K562 (cell line): ENCODE results near the gene SH2D3A. TPM values are rescaled to one million over a fixed set of nuclear protein-coding genes. Genes with fewer than 3 reads are reported as not detected.

ENCODE experiments used
- C11orf30 ChIP-seq: fragments of 450-650 bp; IDR thresholded peaks from 2 replicates; pipeline ENCODE4 v1.6.1; 2016; ENCODE audit warnings: low read depth, mild to moderate bottlenecking
- ETV1 ChIP-seq: fragments of 450-650 bp; conservative IDR thresholded peaks from 2 replicates; pipeline ENCODE4 v1.6.1; 2016; ENCODE audit warnings: missing genetic modification characterization, control low read depth, low read depth, missing compliant biosample characterization
- FOXJ3 ChIP-seq: sonication (generic); formaldehyde crosslinking; IDR thresholded peaks from 2 replicates; pipeline ENCODE4 v1.4.0; 2020; ENCODE audit warnings: mild to moderate bottlenecking, missing genetic modification reagents
- GATAD2A ChIP-seq: fragments of 450-650 bp; IDR thresholded peaks from 2 replicates; pipeline ENCODE4 v1.6.1; 2017
- HDGF ChIP-seq: fragments of 450-650 bp; IDR thresholded peaks from 2 replicates; pipeline ENCODE4 v1.6.1; 2016
- JUN ChIP-seq, 2 experiments: sonication (generic) in 1 of 2; formaldehyde crosslinking in 1 of 2; IDR thresholded peaks; 2 replicates each; pipeline versions ENCODE4 v1.6.1 to v1.8.0; 2012 to 2022; ENCODE audit warnings: borderline replicate concordance in 2 of 2, mild to moderate bottlenecking in 2 of 2, improper control_type of control experiment in 1 of 2, low read depth in 1 of 2, low read length in 1 of 2, missing genetic modification reagents in 1 of 2
- KLF1 ChIP-seq: fragments of 450-650 bp; IDR thresholded peaks from 2 replicates; pipeline ENCODE4 v1.6.1; 2016; ENCODE audit warnings: missing genetic modification characterization, missing compliant biosample characterization
- MECOM ChIP-seq: fragments of 250-450 bp; sonication (Bioruptor Pico); IDR thresholded peaks from 2 replicates; pipeline ENCODE4 v1.8.0; 2022; ENCODE audit warnings: inconsistent platforms
- MEF2A ChIP-seq: IDR thresholded peaks from 2 replicates; pipeline ENCODE4 v1.6.1; 2011; ENCODE audit warnings: low read depth, mild to moderate bottlenecking, low read length, moderate library complexity; ENCODE audit not compliant: control insufficient read depth
- NCOA1 ChIP-seq: fragments of 450-650 bp; IDR thresholded peaks from 2 replicates; pipeline ENCODE4 v1.6.1; 2016; ENCODE audit warnings: low read depth
- NELFE ChIP-seq: IDR thresholded peaks from 2 replicates; pipeline ENCODE4 v1.6.1; 2011; ENCODE audit warnings: mild to moderate bottlenecking; ENCODE audit not compliant: insufficient read depth, insufficient read length
- NRF1 ChIP-seq, 2 experiments: fragments of 450-650 bp; IDR thresholded peaks in 1 of 2; conservative IDR thresholded peaks in 1 of 2; 2 replicates each; pipeline ENCODE4 v1.6.1; 2014; ENCODE audit warnings: mild to moderate bottlenecking in 2 of 2
- PHF21A ChIP-seq: fragments of 450-650 bp; IDR thresholded peaks from 2 replicates; pipeline ENCODE4 v1.6.1; 2017; ENCODE audit warnings: low read depth, borderline replicate concordance
- POLR2B ChIP-seq: fragments of 450-650 bp; IDR thresholded peaks from 2 replicates; pipeline ENCODE4 v1.6.1; 2018; ENCODE audit warnings: low read depth; ENCODE audit not compliant: partially characterized antibody
- POLR3G ChIP-seq: IDR thresholded peaks from 2 replicates; pipeline ENCODE4 v1.6.1; 2011; ENCODE audit not compliant: insufficient read length, insufficient replicate concordance; ENCODE audit errors: extremely low read depth
- PPARD ChIP-seq: fragments of 250-450 bp; sonication (Bioruptor Pico); IDR thresholded peaks from 2 replicates; pipeline ENCODE4 v1.8.0; 2022; ENCODE audit warnings: inconsistent platforms, mild to moderate bottlenecking, moderate library complexity
- RAD21 ChIP-seq, 2 experiments: fragments of 250-450 bp in 1 of 2; fragments of 450-650 bp in 1 of 2; sonication (Bioruptor Pico) in 1 of 2; formaldehyde crosslinking in 1 of 2; IDR thresholded peaks in 1 of 2; conservative IDR thresholded peaks in 1 of 2; 2 replicates each; pipeline versions ENCODE4 v1.4.0 to v1.8.0; 2020 to 2022; ENCODE audit warnings: mild to moderate bottlenecking in 2 of 2, moderate library complexity in 1 of 2
- SLC30A9 ChIP-seq: fragments of 250-450 bp; sonication (Bioruptor Pico); IDR thresholded peaks from 2 replicates; pipeline ENCODE4 v1.8.0; 2022; ENCODE audit warnings: mild to moderate bottlenecking, moderate library complexity
- STAG1 ChIP-seq: sonication (generic); formaldehyde crosslinking; IDR thresholded peaks from 2 replicates; pipeline ENCODE4 v1.5.0; 2020; ENCODE audit warnings: missing genetic modification reagents, borderline replicate concordance
- TCF7L2 ChIP-seq: fragments of 150-350 bp; IDR thresholded peaks from 2 replicates; pipeline ENCODE4 v1.6.1; 2016; ENCODE audit warnings: low read depth, mild to moderate bottlenecking, low read length, moderate library complexity
- TOE1 ChIP-seq, 2 experiments: fragments of 450-650 bp in 1 of 2; sonication (generic) in 1 of 2; formaldehyde crosslinking in 1 of 2; IDR thresholded peaks; 2 replicates each; pipeline versions ENCODE4 v1.7.1 to v1.8.0; 2016 to 2022; ENCODE audit warnings: borderline replicate concordance in 2 of 2, mild to moderate bottlenecking in 2 of 2, antibody characterized with exemption in 1 of 2, inconsistent platforms in 1 of 2, low read depth in 1 of 2, missing genetic modification reagents in 1 of 2, moderate library complexity in 1 of 2
- TRIM24 ChIP-seq, 2 experiments: fragments of 450-650 bp; IDR thresholded peaks; 2 replicates each; pipeline ENCODE4 v1.6.1; 2016
- ZKSCAN3 ChIP-seq: fragments of 250-450 bp; sonication (Bioruptor Pico); IDR thresholded peaks from 2 replicates; pipeline ENCODE4 v1.4.0; 2020
- ZNF347 ChIP-seq: fragments of 450-650 bp; formaldehyde crosslinking; IDR thresholded peaks from 2 replicates; pipeline ENCODE4 v1.4.0; 2020; ENCODE audit warnings: low read depth, mild to moderate bottlenecking, moderate library complexity
- polyA plus RNA-seq, 8 experiments: library from polyadenylated mRNA; depleted of rRNA in 4 of 8; stranded (reverse) in 5 of 8; unstranded in 3 of 8; fragments of >200 nt; fragmentation: Nextera tagmentation in 2 of 8; fragmentation: Illumina TruSeq in 1 of 8; extraction: Ambion mirVana in 2 of 8; extraction: Trizol in 1 of 8; gene quantifications; 2 replicates each; pipeline versions ENCODE4 v1.2.1 to v1.2.3, GENCODE V29; 2011 to 2014; ENCODE audit warnings: inconsistent platforms in 1 of 8, missing spikeins in 1 of 8
- total RNA-seq, 7 experiments: library from RNA; depleted of rRNA in 6 of 7; stranded (reverse); fragments of >200 nt in 6 of 7; fragmentation: Illumina TruSeq in 2 of 7; extraction: Trizol in 2 of 7; gene quantifications; 2 replicates each; pipeline versions ENCODE4 v1.2.1 to v1.2.3, GENCODE V29; 2011 to 2021; ENCODE audit warnings: low replicate concordance in 1 of 7
- TF ChIP-seq, protein P1 (sequence below): fragments of 250-450 bp; sonication (Bioruptor Pico); IDR thresholded peaks from 2 replicates; pipeline ENCODE4 v1.4.0; 2020; ENCODE audit warnings: mild to moderate bottlenecking
- TF ChIP-seq, protein P2 (sequence below): fragments of 450-650 bp; conservative IDR thresholded peaks from 2 replicates; pipeline ENCODE4 v1.6.1; 2016; ENCODE audit warnings: missing genetic modification characterization, low read depth, mild to moderate bottlenecking, control low read depth, missing compliant biosample characterization

SH2D3A gene
- total and polyA plus RNA-seq, 9 of the 15 experiments (the other 6 are each of a cell fraction or from before 2014, with no cell fraction given), result 0.75 to 26.3 (median 8.9) TPM

DNA sequence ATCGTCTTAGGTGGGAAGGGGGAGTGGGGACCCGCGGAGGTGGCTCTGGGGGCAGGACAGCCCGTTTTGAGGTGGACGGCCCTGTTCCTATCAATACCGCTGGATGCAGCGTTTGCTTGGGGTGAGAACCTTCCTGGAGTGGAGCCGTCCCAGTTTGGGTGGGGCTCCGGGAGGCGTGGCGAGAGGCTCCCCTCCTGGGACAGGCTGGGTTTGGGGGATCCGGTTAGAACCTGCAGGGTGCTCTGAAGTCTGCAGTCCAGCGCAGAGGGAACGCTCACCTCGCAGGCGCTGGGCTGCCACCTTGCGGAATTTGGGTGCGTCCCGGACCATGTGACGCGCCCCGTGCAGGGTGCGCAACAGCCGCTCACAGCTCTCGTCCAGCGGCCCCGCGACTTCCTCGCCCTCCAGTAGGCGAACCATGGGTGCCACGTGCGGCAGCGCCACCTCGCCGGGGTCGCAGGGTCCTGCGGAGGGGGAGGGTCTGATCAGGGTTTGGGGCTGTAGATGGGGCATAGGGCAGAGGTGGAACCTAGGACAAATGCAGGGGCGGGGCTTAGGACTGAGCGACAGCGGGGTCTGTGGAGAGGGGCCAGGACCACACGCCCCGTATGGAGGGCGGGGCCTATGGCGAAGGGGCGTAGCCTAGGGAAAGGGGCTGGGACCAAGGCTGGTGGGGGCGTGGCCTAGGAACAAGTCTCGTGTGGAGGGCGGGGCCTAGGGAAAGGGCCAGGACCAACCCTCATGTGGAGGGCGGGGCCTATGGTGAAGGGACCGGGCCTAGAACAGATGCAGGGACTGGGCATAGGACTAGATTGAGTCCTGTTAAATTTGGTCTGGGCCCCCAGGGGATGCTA lies 13.8 kb downstream of the SH2D3A start (continued):
- TF ChIP-seq SLC30A9 (CRISPR knock-in tag) (no peak), POLR2B (peak; percentile 43), NELFE (no peak), ZNF347 (CRISPR knock-in tag) (no peak), NRF1 (conservative IDR thresholded peaks at IDR 0.05 in 1 of 2, IDR thresholded peaks at IDR 0.05 in 1 of 2) (peak; percentile 89 to 91), PPARD (no peak), C11orf30 (peak; percentile 40), ETV1 (tag) (peak; percentile 43; the same call in 1 of the 2 replicates), GATAD2A (0 out of 2 replicates have a peak, but pooled peaks have one; percentile 44), MECOM (CRISPR knock-in tag) (no peak), KLF1 (tag) (peak; percentile 55; the same call in 1 of the 2 replicates), MEF2A (no peak), PHF21A (peak; percentile 80; the same call in 1 of the 2 replicates), RAD21 (CRISPR knock-in tag; conservative IDR thresholded peaks at IDR 0.05 in 1 of 2, IDR thresholded peaks at IDR 0.05 in 1 of 2) (peak; percentile 61 to 71), HDGF (no peak), TOE1 (IDR thresholded peaks at IDR 0.05; ENCODE audit: borderline replicate concordance) (peak; percentile 93), TOE1 (CRISPR knock-in tag; IDR thresholded peaks at IDR 0.05; ENCODE audit: borderline replicate concordance, low read depth) (no peak), NCOA1 (peak; percentile 27; the same call in 1 of the 2 replicates), STAG1 (no peak; the same call in 1 of the 2 replicates), ZKSCAN3 (no peak), JUN (IDR thresholded peaks at IDR 0.05; ENCODE audit: borderline replicate concordance, low read depth, low read length) (peak; percentile 45; the same call in 1 of the 2 replicates), JUN (CRISPR knock-in tag; IDR thresholded peaks at IDR 0.05; ENCODE audit: borderline replicate concordance) (no peak), TRIM24 (IDR thresholded peaks at IDR 0.05) (peak in 1 of 2 experiments; percentile 50; a peak in 1 of 4 replicates), TCF7L2 (0 out of 2 replicates have a peak, but pooled peaks have one; percentile 21), FOXJ3 (CRISPR knock-in tag) (no peak), POLR3G (no peak)
- TF ChIP-seq, protein P1, sequence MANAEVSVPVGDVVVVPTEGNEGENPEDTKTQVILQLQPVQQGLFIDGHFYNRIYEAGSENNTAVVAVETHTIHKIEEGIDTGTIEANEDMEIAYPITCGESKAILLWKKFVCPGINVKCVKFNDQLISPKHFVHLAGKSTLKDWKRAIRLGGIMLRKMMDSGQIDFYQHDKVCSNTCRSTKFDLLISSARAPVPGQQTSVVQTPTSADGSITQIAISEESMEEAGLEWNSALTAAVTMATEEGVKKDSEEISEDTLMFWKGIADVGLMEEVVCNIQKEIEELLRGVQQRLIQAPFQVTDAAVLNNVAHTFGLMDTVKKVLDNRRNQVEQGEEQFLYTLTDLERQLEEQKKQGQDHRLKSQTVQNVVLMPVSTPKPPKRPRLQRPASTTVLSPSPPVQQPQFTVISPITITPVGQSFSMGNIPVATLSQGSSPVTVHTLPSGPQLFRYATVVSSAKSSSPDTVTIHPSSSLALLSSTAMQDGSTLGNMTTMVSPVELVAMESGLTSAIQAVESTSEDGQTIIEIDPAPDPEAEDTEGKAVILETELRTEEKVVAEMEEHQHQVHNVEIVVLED (CRISPR knock-in tag), result peak; percentile 45
- TF ChIP-seq, protein P2, sequence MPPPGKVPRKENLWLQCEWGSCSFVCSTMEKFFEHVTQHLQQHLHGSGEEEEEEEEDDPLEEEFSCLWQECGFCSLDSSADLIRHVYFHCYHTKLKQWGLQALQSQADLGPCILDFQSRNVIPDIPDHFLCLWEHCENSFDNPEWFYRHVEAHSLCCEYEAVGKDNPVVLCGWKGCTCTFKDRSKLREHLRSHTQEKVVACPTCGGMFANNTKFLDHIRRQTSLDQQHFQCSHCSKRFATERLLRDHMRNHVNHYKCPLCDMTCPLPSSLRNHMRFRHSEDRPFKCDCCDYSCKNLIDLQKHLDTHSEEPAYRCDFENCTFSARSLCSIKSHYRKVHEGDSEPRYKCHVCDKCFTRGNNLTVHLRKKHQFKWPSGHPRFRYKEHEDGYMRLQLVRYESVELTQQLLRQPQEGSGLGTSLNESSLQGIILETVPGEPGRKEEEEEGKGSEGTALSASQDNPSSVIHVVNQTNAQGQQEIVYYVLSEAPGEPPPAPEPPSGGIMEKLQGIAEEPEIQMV (tag), result no peak
